Stomach (tissue), 4 donors: Measurements from ENCODE around the gene CCDC73.

Source experiments
- CTCF ChIP-seq, 7 experiments: fragments of 450-650 bp in 4 of 7; fragments of 200-600 bp in 3 of 7; sonication (generic) in 3 of 7; IDR thresholded peaks; one replicate each; pipeline ENCODE4 v1.5.1; 2016 to 2019; ENCODE audit warnings: antibody characterized with exemption in 7 of 7, control low read depth in 2 of 7, mild to moderate bottlenecking in 1 of 7
- POLR2A ChIP-seq, 4 donors: fragments of 450-650 bp; IDR thresholded peaks; one replicate each; pipeline ENCODE4 v1.6.1; 2016; ENCODE audit warnings: antibody characterized with exemption in 4 of 4, control low read depth in 2 of 4, mild to moderate bottlenecking in 1 of 4, moderate library complexity in 1 of 4

GRCh38 chr11:32833921-32834320 lies 39.5 kb upstream of the CCDC73 start:
- TF ChIP-seq CTCF (IDR thresholded peaks at IDR 0.05) (no peak), POLR2A (IDR thresholded peaks at IDR 0.05) (no peak)
